KMS-11 (cell line): ENCODE data around the gene FSIP2.

Source experiments
- H2AFZ ChIP-seq: fragments of 200-600 bp; sonication (generic); 2 replicates; pipeline ENCODE4 v1.6.1; 2016; ENCODE audit warnings: antibody characterized with exemption, mixed run types, low read depth
- H3K27ac ChIP-seq: fragments of 200-600 bp; sonication (generic); 2 replicates; pipeline ENCODE4 v1.6.1; 2016; ENCODE audit warnings: mild to moderate bottlenecking, mixed run types
- H3K27me3 ChIP-seq: fragments of 200-600 bp; sonication (generic); 2 replicates; pipeline ENCODE4 v1.6.1; 2017; ENCODE audit warnings: mild to moderate bottlenecking, low read depth, mixed run types, moderate library complexity; ENCODE audit not compliant: insufficient read depth
- H3K36me3 ChIP-seq: fragments of 200-600 bp; sonication (generic); 2 replicates; pipeline ENCODE4 v1.6.1; 2017; ENCODE audit warnings: mild to moderate bottlenecking, mixed run types; ENCODE audit not compliant: insufficient read depth
- H3K4me1 ChIP-seq: fragments of 200-600 bp; sonication (generic); 2 replicates; pipeline ENCODE4 v1.6.1; 2016; ENCODE audit warnings: mild to moderate bottlenecking, low read depth, mixed run types; ENCODE audit not compliant: poor library complexity, severe bottlenecking
- H3K4me2 ChIP-seq: fragments of 200-600 bp; sonication (generic); 2 replicates; pipeline ENCODE4 v1.7.0; 2016; ENCODE audit warnings: mild to moderate bottlenecking, mixed run types
- H3K4me3 ChIP-seq: fragments of 200-600 bp; sonication (generic); IDR thresholded peaks from 2 replicates; pipeline ENCODE4 v1.6.1; 2017; ENCODE audit warnings: low read depth, low read length, mixed read lengths; ENCODE audit not compliant: insufficient read depth
- H3K79me2 ChIP-seq: fragments of 200-600 bp; sonication (generic); 2 replicates; pipeline ENCODE4 v1.6.1; 2016; ENCODE audit warnings: low read depth, mixed run types; ENCODE audit not compliant: insufficient read depth
- H3K9ac ChIP-seq: fragments of 200-600 bp; sonication (generic); 2 replicates; pipeline ENCODE4 v1.6.1; 2016; ENCODE audit warnings: mild to moderate bottlenecking, mixed run types
- H4K20me1 ChIP-seq: fragments of 200-600 bp; sonication (generic); 2 replicates; pipeline ENCODE4 v1.6.1; 2016; ENCODE audit warnings: mild to moderate bottlenecking, mixed run types; ENCODE audit not compliant: insufficient read depth
- CTCF ChIP-seq: fragments of 200-600 bp; sonication (generic); conservative IDR thresholded peaks from 2 replicates; pipeline ENCODE4 v1.6.1; 2017; ENCODE audit warnings: low read depth, mild to moderate bottlenecking, antibody characterized with exemption, low read length, moderate library complexity, mixed read lengths

The FSIP2 gene

DNA sequence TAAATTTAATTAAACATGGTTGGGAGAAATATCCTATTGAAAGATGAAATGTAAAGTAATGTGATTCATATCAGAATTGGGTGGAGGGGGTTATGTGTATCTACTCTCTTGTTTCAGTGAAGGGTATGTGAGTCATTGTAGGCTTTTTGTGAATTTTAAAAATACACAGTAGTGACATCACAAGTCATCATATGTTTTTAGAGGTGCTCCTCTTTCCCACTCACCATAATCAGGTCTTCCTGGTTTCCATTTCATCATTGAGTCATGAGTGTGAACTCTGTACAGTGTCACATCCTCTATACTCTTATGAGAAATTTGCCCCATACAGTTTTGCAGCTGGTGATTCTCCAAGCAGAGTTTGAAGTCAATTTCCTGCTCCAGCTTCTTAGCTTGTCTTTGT is 18.8 kb downstream of the FSIP2 start:
- H3K4me3 ChIP-seq: no peak overlapping the region
- H3K79me2 ChIP-seq: no peaks in the 10 kb centered on the region
- H4K20me1 ChIP-seq: no peaks in the 10 kb centered on the region
- H3K4me2 ChIP-seq: no peak overlapping the region
- H3K27ac ChIP-seq: no peak overlapping the region
- H3K27me3 ChIP-seq: no peaks in the 10 kb centered on the region
- no peak for TF ChIP-seq CTCF
- no peak overlapping the region for H2AFZ ChIP-seq
- no peak overlapping the region for H3K9ac ChIP-seq
- no peaks in the 10 kb centered on the region for H3K36me3 ChIP-seq
- no peaks in the 10 kb centered on the region for H3K4me1 ChIP-seq

DNA sequence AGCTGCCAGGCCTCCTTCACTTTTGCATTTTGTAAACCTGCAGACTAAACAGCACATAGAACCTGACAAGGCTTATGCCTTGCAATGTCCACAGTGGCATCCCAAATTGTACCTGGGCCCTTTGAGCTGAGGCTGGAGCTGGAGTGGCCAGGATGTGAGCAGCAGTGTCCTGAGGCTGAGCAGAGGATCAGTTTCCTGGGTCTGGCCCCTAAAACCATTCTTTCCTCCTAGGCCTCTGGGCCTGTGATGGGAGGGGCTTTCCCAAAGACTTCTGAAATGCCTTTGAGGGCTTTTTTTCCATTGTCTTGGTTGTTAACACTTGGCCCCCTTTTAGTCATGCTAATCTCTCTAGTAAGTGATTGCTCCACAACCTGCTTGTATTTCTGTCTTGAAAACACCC is 32.8 kb downstream of the FSIP2 start:
- H3K4me2 ChIP-seq: no peak overlapping the region
- H3K9ac ChIP-seq: no peak overlapping the region
- no peaks in the 10 kb centered on the region for H3K27me3 ChIP-seq
- H4K20me1 ChIP-seq: no peaks in the 10 kb centered on the region
- no peak overlapping the region for H2AFZ ChIP-seq
- H3K36me3 ChIP-seq: no peaks in the 10 kb centered on the region; the same call in 1 of the 2 replicates
- TF ChIP-seq CTCF: no peak
- no peaks in the 10 kb centered on the region for H3K4me1 ChIP-seq
- H3K4me3 ChIP-seq: no peak overlapping the region
- no peak overlapping the region for H3K27ac ChIP-seq
- no peaks in the 10 kb centered on the region for H3K79me2 ChIP-seq

GRCh38 chr2:185780890-185781289 is 42.3 kb downstream of the FSIP2 start:
- Histone ChIP-seq H3K36me3 (no peaks in the 10 kb centered on the region; the same call in 1 of the 2 replicates), H4K20me1 (no peaks in the 10 kb centered on the region), H3K27me3 (no peaks in the 10 kb centered on the region), H3K27ac (no peak overlapping the region), H3K4me3 (no peak overlapping the region), H2AFZ (no peak overlapping the region), H3K79me2 (no peaks in the 10 kb centered on the region), H3K4me2 (no peak overlapping the region), H3K9ac (no peak overlapping the region), H3K4me1 (no peaks in the 10 kb centered on the region)
- TF ChIP-seq CTCF: no peak

DNA sequence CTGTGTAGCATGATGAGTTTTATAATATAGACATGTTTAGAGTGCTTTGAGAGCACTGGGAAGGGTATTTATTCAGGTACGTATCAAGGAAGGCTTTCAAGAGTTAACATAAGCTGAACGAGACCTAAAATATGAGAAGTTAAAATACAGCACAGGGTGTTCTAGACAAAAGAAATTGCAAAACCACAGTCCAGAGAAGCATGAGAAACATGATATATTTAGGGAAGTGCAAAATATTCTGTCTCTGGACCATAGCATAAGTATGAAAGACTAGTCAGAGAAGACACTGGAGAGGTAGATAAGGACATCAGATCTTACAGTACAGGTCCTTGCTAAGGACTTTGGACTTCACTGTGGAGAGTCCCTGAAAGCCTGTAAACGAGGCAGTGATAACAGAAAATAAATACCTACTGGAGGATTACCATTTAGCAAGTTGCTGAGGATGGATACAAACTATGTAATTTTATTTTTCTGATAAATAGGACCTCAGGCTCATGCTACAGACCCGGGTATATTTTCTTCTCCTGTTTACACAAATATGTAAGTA is 43.7 kb downstream of the FSIP2 start:
- Histone ChIP-seq H3K4me1 (no peaks in the 10 kb centered on the region), H2AFZ (no peak overlapping the region), H3K27me3 (no peaks in the 10 kb centered on the region), H4K20me1 (no peaks in the 10 kb centered on the region), H3K9ac (no peak overlapping the region), H3K4me3 (no peak overlapping the region), H3K36me3 (no peaks in the 10 kb centered on the region), H3K27ac (no peak overlapping the region), H3K79me2 (no peaks in the 10 kb centered on the region), H3K4me2 (no peak overlapping the region)
- TF ChIP-seq CTCF: no peak
